ENCODE results near the gene AMER3. TPM values are rescaled to one million over a fixed set of nuclear protein-coding genes. Genes with fewer than 3 reads are reported as not detected.

Gene AMER3
- total RNA-seq, 1 donor from 2014 or later, result 1.4 TPM

DNA sequence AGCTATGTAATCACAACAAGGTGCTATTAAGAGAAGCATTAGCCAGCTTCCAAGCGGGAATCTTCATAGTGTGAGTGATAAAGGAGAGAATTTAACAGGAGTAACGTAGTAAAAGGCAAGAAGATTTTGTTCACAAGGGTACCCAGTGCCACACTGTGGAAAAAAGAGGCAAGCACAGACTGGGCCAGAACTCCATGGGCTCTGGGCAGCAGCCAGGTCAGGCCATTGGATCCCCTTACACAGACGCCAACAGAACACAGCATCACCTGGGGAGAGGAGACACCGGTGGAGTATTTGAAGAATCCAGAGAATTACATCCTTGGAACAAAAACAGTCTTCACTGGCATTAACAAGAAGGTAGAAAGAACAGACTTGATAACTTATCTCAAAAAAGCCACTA is 21.2 kb downstream of the AMER3 start:
- Mint-ChIP-seq H3K9me3 (peaks cover 8% of the 10 kb centered on the region), H3K4me1 (no peaks in the 10 kb centered on the region), H3K27me3 (ENCODE audit: low read depth) (peaks cover 10% of the 10 kb centered on the region), H3K4me3 (no peak overlapping the region), H3K36me3 (ENCODE audit: low read depth) (no peaks in the 10 kb centered on the region), H3K27ac (ENCODE audit: unreplicated experiment) (no peak overlapping the region)
- DNase-seq (ENCODE audit: low read depth, low spot score), result no peak
- TF ChIP-seq, protein P1, sequence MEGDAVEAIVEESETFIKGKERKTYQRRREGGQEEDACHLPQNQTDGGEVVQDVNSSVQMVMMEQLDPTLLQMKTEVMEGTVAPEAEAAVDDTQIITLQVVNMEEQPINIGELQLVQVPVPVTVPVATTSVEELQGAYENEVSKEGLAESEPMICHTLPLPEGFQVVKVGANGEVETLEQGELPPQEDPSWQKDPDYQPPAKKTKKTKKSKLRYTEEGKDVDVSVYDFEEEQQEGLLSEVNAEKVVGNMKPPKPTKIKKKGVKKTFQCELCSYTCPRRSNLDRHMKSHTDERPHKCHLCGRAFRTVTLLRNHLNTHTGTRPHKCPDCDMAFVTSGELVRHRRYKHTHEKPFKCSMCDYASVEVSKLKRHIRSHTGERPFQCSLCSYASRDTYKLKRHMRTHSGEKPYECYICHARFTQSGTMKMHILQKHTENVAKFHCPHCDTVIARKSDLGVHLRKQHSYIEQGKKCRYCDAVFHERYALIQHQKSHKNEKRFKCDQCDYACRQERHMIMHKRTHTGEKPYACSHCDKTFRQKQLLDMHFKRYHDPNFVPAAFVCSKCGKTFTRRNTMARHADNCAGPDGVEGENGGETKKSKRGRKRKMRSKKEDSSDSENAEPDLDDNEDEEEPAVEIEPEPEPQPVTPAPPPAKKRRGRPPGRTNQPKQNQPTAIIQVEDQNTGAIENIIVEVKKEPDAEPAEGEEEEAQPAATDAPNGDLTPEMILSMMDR (conservative IDR thresholded peaks at IDR 0.05), result no peak

DNA sequence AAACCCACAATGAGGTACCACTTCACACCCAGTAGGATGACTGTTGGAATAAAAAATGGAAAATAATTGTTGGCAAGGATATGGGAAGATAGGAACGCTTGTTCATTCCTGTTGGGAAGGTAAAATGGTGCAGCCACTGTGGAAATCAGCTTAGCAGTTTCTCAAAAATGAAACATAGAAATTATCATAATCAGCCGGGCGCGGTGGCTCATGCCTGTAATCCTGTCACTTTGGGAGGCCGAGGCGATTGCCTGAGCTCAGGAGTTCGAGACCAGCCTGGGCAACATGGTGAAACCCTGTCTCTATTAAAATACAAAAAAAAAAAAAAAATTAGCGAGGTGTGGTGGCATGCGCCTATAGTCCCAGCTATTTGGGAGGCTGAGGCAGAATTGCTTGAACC is 23.4 kb downstream of the AMER3 start:
- Mint-ChIP-seq H3K9me3 (no peaks in the 10 kb centered on the region), H3K4me3 (no peak overlapping the region), H3K36me3 (ENCODE audit: low read depth) (no peaks in the 10 kb centered on the region), H3K4me1 (no peaks in the 10 kb centered on the region), H3K27me3 (ENCODE audit: low read depth) (peaks cover 12% of the 10 kb centered on the region), H3K27ac (ENCODE audit: unreplicated experiment) (no peak overlapping the region)
- TF ChIP-seq, protein P1 (conservative IDR thresholded peaks at IDR 0.05), result no peak
- DNase-seq (ENCODE audit: low read depth, low spot score), result no peak

DNA sequence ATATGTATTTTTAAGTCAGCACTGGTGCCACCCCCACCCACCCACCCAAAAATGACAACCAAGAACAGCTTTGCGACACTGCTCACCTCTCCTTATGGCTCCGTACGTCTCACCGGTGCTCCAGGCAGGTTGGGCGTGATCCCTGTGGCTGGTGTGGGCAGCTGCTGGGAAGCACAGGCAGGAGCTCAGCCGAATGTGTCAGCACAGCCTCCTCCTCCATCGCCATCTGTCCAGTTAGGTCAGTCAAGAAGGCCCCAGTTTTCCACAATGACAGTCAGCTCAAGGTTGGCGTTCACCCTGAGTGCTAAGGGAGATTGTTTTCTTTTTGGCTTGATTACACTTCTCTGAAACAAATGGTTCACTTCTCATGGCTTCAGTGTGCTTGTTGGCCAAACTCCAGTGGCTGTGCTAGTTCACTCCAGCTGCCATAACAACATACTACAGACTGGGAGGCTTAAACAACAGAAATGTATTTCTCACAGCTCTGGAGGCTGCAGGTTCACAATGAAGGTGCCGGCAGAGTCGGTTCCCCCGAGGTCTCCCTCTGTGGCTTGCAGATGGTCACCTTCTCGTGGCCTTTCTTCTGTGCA is 30.2 kb downstream of the AMER3 start:
- no peak for DNase-seq (ENCODE audit: low read depth, low spot score)
- Mint-ChIP-seq H3K4me3 (no peak overlapping the region), H3K36me3 (ENCODE audit: low read depth) (no peaks in the 10 kb centered on the region)

DNA sequence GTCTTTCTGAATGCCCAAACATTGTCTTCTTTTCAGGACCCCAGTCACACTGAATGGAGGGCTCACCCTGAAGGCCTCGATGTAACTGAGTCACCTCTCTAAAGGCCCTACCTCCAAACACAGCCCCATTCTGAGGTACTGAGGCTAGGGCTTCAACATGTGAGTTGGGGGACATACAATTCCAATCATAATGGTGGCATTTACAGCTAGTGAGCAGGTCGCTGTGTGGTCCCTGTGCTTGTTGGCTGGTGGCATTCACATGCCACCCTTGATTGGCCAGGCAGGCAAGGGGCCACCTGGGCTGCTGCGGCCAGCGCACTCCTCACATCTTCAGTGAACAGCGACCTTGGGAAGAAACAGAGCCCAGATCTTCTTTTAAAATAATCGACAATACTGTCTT is 30.7 kb downstream of the AMER3 start:
- Mint-ChIP-seq H3K9me3 (no peaks in the 10 kb centered on the region), H3K4me3 (no peak overlapping the region), H3K27ac (ENCODE audit: unreplicated experiment) (no peak overlapping the region), H3K36me3 (ENCODE audit: low read depth) (no peaks in the 10 kb centered on the region), H3K4me1 (no peaks in the 10 kb centered on the region), H3K27me3 (ENCODE audit: low read depth) (peaks cover 5% of the 10 kb centered on the region)
- DNase-seq (ENCODE audit: low read depth, low spot score), result no peak
- TF ChIP-seq, protein P1 (conservative IDR thresholded peaks at IDR 0.05), result no peak

More for the DNA sequence above, 30.2 kb downstream of the AMER3 start:
- Mint-ChIP-seq H3K27ac (ENCODE audit: unreplicated experiment) (no peak overlapping the region), H3K27me3 (ENCODE audit: low read depth) (peaks cover 7% of the 10 kb centered on the region), H3K4me1 (no peaks in the 10 kb centered on the region), H3K9me3 (no peaks in the 10 kb centered on the region)
- TF ChIP-seq, protein P1 (conservative IDR thresholded peaks at IDR 0.05), result no peak

DNA sequence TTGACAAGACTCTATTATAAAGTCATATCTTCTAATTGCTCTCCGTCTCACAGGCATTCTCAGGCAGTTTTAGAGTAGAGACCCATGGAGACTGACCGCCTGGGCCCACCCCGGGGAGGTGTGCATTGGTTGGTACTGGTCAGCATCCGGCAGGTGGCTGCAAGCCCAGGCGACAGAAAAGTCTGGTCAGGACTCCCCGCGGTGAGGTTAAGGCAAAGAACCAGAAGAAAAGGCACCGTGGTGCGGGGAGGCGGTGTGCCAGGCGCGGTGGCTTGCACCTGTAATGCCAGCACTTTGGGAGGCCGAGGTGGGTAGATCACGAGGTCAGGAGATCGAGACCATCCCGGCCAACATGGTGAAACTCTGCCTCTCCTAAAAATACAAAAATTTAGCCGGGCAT is 32.5 kb downstream of the AMER3 start:
- Mint-ChIP-seq H3K4me1 (no peaks in the 10 kb centered on the region), H3K27ac (ENCODE audit: unreplicated experiment) (no peak overlapping the region), H3K27me3 (ENCODE audit: low read depth) (peaks cover 3% of the 10 kb centered on the region), H3K36me3 (ENCODE audit: low read depth) (no peaks in the 10 kb centered on the region), H3K4me3 (no peak overlapping the region), H3K9me3 (no peaks in the 10 kb centered on the region)
- TF ChIP-seq, protein P1 (conservative IDR thresholded peaks at IDR 0.05), result no peak
- no peak for DNase-seq (ENCODE audit: low read depth, low spot score)
